Stomach smooth muscle (tissue), 2 donors: ENCODE results near the gene B3GALT4.

Experiments
- H3K27ac ChIP-seq: one replicate; pipeline ENCODE4 v1.7.0; 2013; ENCODE audit warnings: mild to moderate bottlenecking, low read length, inconsistent platforms
- H3K27me3 ChIP-seq, 2 donors: one replicate each; pipeline ENCODE4 v1.7.0; 2013; ENCODE audit warnings: low read length in 2 of 2; ENCODE audit not compliant: insufficient read depth in 2 of 2, control insufficient read depth in 1 of 2
- H3K36me3 ChIP-seq, 2 donors: one replicate each; pipeline ENCODE4 v1.7.0; 2013; ENCODE audit warnings: low read length in 2 of 2; ENCODE audit not compliant: control insufficient read depth in 2 of 2, insufficient read depth in 2 of 2
- H3K4me1 ChIP-seq: one replicate; pipeline ENCODE4 v1.7.0; 2013; ENCODE audit warnings: low read length; ENCODE audit not compliant: control insufficient read depth, insufficient read depth
- H3K4me3 ChIP-seq, 2 donors: one replicate each; pipeline ENCODE4 v1.7.0; 2013; ENCODE audit warnings: low read length in 2 of 2
- H3K9ac ChIP-seq, 2 donors: one replicate each; pipeline ENCODE4 v1.7.0; 2013; ENCODE audit warnings: low read length in 2 of 2, mild to moderate bottlenecking in 1 of 2
- H3K9me3 ChIP-seq, 2 donors: one replicate each; pipeline ENCODE4 v1.7.0; 2013; ENCODE audit warnings: low read length in 2 of 2; ENCODE audit not compliant: control insufficient read depth in 2 of 2
- donor health status: healthy.
- donor health status: Pancreatic carcinoma.

B3GALT4 gene

DNA sequence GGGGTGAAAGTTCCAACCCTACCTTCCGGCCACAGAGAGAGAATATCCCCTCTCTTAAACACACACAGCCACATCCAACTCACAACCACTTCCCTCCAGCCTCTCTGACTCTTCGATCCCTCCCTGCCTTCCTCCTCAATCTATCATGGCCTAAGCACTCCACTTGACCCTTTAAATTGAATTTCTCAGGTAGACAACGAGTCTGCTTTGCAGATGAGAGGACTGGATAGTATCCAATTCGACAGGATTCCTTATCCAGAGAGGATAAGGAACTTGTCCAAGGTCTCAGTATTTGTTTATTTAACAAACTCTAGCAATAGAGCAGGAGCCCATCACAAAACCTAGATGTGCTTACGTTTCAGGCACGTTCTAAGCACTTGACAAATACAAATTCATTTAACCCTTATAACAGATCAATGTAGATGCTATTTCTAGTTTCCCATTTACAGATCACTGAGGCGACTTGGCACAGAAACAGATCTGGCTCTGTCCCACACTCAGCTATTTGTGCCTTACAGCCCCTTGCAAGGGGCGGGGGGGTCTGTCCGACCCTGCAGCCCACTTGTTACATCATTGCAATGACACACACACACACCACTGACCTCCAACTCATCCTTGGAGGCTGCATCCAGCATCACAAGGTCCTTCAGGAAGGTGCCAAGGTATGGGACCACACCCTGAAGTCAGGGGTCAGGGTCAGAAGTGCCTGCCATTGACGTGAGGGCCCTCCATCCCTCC lies 17.3 kb downstream of the B3GALT4 start:
- H3K36me3 ChIP-seq, result peaks cover 30 to 36% of the 10 kb centered on the region in 2 donors
- H3K27me3 ChIP-seq, result no peaks in the 10 kb centered on the region
- no peak overlapping the region for H3K9ac ChIP-seq
- no peak overlapping the region for H3K27ac ChIP-seq
- H3K4me1 ChIP-seq, result peaks cover 24% of the 10 kb centered on the region
- H3K4me3 ChIP-seq, result no peak overlapping the region
- no peaks in the 10 kb centered on the region for H3K9me3 ChIP-seq

DNA sequence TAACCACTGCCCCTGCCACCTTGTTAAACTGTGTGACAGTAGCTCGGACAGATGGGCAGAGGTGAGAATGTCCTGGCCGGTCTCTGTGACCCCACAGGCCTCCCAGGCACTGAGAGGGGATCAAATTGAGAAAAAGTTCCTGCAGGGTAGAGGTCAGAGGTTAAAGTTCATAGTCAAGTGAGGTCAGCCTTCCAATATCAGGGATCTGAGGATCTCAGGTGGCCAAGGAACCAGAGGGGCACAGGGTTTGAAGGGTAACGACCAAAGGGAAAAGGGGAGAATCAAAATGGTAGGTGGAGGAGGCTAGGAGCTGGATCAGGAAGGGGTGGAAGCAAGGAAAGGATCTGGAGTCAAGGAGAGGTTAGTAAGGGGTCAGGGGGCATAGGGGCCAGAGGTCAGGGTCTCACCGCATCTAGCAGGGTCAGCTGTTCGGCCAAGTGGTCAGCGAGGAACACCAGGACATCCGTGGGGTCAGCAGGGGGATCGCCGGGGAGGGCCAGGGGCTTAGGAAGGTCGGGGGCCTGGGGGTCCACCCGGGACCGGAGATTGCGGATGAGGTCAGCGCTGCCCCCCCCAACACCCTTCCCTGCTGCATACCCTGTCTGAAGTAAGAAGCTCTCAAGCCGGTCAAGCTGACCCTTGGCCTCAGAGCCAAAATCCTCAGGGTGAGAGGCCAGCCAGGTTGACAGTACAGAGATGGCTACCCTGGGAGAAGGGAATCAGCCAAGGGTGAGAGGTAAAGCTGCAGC lies 18.9 kb downstream of the B3GALT4 start:
- peak overlapping the region; percentile 18 for H3K27ac ChIP-seq
- peaks cover 29 to 35% of the 10 kb centered on the region in 2 donors for H3K36me3 ChIP-seq
- no peaks in the 10 kb centered on the region for H3K27me3 ChIP-seq
- H3K4me3 ChIP-seq, result no peak overlapping the region
- peaks cover 20% of the 10 kb centered on the region for H3K4me1 ChIP-seq
- no peaks in the 10 kb centered on the region for H3K9me3 ChIP-seq
- no peak overlapping the region for H3K9ac ChIP-seq

DNA sequence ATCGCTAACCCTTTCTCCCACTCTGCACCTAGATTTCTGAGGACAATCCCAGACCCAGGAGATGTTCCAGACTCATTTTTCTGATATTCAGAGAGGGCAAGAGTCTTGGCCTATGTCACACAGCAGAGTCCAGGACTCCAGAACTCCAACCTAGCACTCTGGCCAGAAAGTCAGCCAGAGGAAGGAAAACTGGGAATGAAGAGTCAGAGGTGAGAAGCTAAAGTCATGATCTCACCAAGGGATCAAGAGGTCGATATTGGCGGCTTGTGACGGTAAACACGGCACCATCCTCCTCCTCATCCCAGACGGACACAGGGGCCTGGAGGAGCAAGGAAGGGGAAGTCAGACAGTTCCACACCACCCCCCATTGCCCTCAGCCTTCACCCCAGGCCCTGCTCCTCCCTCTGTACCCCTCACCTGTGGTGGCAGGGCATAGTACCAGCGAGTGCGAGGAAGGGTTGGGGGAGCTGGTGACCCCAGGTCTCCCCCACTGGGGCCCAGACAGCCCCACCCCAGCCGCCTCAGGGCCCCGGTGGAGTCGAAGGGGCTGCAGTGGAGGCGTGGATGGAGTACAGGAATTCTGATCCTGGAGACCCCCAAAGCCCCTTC lies 20.0 kb downstream of the B3GALT4 start:
- Histone ChIP-seq H3K4me1 (peaks cover 20% of the 10 kb centered on the region), H3K9ac (peak overlapping the region; percentile 61 to 73), H3K27ac (peak overlapping the region; percentile 96), H3K4me3 (peak overlapping the region; percentile 63 to 89), H3K9me3 (no peaks in the 10 kb centered on the region), H3K36me3 (peaks cover 23 to 29% of the 10 kb centered on the region in 2 donors), H3K27me3 (no peaks in the 10 kb centered on the region)

DNA sequence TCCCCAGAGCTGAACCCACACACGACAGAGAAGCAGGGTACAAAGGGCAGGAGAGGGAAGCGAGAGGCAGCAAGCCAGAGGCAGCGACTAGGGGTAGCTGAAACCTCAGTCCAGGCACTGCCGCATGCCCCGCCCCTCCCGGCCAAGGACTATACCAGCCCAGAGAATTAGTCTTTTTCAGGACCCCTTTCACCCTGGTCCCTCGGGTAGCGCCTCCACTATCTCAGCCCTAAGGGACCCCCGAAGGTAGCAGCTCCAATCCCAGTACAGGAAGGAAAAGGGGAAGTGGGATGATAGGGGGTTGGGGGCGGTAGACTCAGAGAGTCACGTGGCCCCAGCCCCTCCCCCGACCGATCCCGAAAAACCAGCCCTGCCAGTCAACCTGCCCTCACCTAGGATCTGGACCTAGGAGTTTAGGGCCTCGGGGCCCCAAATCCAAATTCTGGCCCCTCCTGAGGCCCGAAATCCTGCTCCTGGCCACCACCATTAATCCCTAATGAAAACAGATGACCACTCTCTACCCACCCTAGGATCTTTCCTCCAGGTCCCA lies 20.6 kb downstream of the B3GALT4 start:
- no peaks in the 10 kb centered on the region for H3K9me3 ChIP-seq
- H3K4me3 ChIP-seq, result peak overlapping the region; percentile 63 to 89
- H3K4me1 ChIP-seq, result peaks cover 20% of the 10 kb centered on the region
- H3K27me3 ChIP-seq, result no peaks in the 10 kb centered on the region
- peaks cover 18 to 27% of the 10 kb centered on the region in 2 donors for H3K36me3 ChIP-seq
- H3K9ac ChIP-seq, result peak overlapping the region; percentile 61 to 73
- H3K27ac ChIP-seq, result peak overlapping the region; percentile 96

DNA sequence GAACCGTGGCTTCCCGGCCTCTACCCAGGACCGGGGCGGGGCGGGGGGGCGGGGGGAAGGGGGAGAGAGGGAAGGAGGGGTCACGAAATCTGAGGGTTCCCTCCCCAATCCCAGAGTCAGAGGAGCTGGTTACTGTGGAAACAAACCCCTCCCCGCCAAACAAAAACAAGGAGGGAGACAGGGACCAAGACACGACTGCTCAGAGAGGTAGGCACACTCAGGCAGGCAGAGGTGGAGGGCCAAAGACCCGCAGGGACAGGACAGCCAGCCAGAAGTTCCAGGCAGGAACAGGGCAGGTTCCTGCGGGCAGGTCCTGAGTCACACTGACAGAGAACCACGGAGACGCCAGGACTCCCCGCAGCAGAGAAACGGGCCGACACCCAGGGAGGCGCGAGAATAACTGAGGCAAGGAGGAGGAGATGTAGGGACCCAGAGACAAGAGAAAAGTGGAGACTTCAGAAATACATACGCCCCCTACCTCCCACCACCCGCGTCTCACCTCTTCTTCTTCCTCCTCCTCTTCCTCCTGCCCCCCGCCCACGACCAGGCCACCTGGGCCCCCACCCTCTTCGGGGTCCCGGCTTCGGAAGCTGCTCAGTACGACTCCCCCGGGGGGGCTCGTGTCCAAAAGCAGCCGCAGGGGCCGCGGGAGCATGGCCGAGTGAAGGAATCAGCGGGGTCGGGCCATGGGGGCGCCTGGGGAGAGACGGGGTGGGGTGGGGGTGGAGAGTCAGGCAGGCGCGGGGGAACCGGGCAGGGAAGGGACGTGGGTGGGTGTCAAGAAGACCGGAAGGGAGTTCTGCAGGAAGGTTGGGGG lies 21.2 kb downstream of the B3GALT4 start:
- H3K27me3 ChIP-seq, result no peaks in the 10 kb centered on the region
- peaks cover 14 to 24% of the 10 kb centered on the region in 2 donors for H3K36me3 ChIP-seq
- H3K9me3 ChIP-seq, result no peaks in the 10 kb centered on the region
- H3K9ac ChIP-seq, result peak overlapping the region; percentile 83 to 84
- H3K4me3 ChIP-seq, result peak overlapping the region; percentile 89 to 95
- H3K4me1 ChIP-seq, result peaks cover 20% of the 10 kb centered on the region
- peak overlapping the region; percentile 96 for H3K27ac ChIP-seq

DNA sequence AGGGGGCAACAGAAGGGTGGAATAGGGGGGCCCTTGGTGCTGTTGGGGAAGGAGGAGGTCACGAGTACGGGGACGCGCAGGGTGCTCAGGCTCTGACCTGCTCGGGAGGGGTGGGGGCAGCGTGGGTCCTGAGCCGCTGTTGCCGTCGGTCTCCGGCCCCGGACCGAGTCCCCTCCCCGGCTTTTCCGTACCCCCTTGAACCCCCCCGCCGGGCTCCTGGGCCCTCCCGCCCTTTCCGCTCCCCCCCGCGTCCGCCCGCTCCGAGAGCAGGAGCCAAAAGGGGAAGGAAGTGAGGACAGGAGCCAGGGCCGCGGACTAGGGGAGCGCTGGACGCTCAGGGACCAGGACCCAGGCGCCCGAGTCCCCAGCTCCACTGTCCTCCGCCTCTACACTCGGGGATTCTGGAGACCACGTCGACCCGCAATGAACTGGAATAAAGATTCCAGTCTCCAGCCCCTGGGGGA lies 21.9 kb downstream of the B3GALT4 start, which contains the start of gene RGL2:
Gene RGL2, minus strand, starts transcription at position 170 of the 464 bp plus-strand sequence. CDS start 332 bp downstream, outside the sequence.
- peak within 1 kb of the TSS; percentile 96 for H3K27ac ChIP-seq
- peak within 1 kb of the TSS; percentile 84 to 97 for H3K9ac ChIP-seq
- H3K4me1 ChIP-seq, result peaks cover 20% of the 10 kb centered on the region
- no peaks in the 10 kb centered on the region for H3K9me3 ChIP-seq
- H3K36me3 ChIP-seq, result peaks cover 13 to 21% of the 10 kb centered on the region in 2 donors
- no peaks in the 10 kb centered on the region for H3K27me3 ChIP-seq
- H3K4me3 ChIP-seq, result peak within 1 kb of the TSS; percentile 89 to 95

DNA sequence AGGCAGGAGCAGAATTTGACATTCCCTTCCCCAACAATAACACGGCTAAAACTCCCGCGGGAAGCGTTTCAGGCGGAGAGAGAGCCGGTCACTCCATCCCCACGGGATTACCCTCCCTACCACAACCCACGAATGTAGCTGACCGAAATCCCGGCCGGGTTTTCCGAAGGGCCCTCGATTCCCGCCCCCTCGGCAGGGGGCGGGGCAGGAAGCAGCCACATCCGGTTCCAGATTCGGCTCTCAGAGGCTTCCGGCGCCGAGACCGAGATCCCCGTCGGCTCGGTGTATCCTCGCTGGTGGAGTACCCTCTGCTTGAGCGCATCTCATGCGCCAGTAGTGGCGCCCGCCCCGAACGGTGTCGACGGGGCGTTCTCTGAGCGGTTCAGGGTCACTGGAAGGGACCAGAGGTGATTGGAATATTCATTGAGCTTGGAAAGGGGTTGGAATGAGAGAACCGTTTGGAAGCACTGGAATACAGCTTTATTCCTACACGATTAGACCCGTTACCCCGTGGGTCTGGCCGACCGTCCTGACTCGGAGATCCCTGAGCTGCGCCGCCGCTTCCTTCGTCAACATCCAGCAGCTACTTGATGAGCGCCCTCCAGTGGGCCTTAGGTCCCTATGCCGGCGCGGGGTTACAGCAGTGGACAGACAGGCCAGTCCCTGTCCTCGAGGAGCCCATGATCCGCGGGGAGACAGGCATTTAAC lies 22.5 kb downstream of the B3GALT4 start:
- Histone ChIP-seq H3K4me1 (peaks cover 20% of the 10 kb centered on the region), H3K27ac (peak overlapping the region; percentile 96), H3K9me3 (no peaks in the 10 kb centered on the region), H3K27me3 (no peaks in the 10 kb centered on the region), H3K4me3 (peak overlapping the region; percentile 89 to 95), H3K9ac (peak overlapping the region; percentile 84 to 97), H3K36me3 (peaks cover 16 to 22% of the 10 kb centered on the region in 2 donors)

DNA sequence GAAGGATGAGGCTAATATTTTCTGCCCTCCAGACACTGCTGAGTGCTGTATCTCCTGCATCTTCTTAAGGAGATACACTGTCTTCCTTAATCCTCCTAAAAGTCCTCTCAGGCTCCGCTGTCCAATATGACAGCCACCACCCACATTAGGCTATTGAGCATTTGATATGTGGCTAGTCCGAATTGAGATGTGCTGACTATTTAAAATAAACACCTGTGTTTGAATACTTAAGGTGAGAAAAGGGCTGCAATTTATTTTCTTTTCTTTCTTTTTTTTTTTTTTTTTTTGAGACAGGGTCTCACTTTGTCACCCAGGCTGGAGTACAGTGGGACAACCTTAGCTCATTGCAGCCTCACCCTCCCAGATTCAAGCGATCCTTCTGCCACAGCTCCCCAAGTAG lies 25.0 kb downstream of the B3GALT4 start:
- Histone ChIP-seq H3K27ac (no peak overlapping the region), H3K9ac (no peak overlapping the region), H3K27me3 (no peaks in the 10 kb centered on the region), H3K4me1 (peaks cover 26% of the 10 kb centered on the region), H3K4me3 (no peak overlapping the region), H3K9me3 (no peaks in the 10 kb centered on the region), H3K36me3 (peaks cover 27 to 28% of the 10 kb centered on the region in 2 donors)

DNA sequence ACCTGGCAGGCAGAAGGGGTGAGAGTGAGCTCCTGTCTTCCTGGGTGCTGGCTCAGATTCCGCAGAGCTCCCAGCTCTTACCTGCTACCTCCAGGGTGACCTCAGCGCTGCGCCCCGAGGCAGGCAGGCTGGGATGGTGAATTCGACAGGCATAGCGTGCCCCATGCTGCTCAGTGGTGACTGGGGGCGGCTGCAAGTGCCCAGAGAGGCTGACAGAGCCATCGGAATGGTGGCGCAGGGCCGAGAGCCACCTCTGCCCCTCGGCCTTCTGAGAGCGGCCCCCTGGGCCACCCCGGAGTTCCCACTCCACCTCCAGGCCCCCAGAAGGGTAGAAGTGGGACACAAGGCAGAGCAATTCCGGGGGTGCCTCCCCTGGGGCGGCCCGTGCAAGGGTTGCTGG lies 27.3 kb downstream of the B3GALT4 start:
- Histone ChIP-seq H3K27me3 (no peaks in the 10 kb centered on the region), H3K4me1 (peaks cover 12% of the 10 kb centered on the region), H3K36me3 (peaks cover 28 to 29% of the 10 kb centered on the region in 2 donors), H3K27ac (no peak overlapping the region), H3K4me3 (no peak overlapping the region), H3K9ac (no peak overlapping the region), H3K9me3 (no peaks in the 10 kb centered on the region)
